GM12878 (cell line): ENCODE results near the gene SLC9A8.

Experiments
- POLR2AphosphoS5 ChIP-seq: IDR thresholded peaks from 2 replicates; pipeline ENCODE4 v1.6.1; 2011; ENCODE audit warnings: mild to moderate bottlenecking, low read length, inconsistent platforms
- SIN3A ChIP-seq: IDR thresholded peaks from 2 replicates; pipeline ENCODE4 v1.6.1; 2012; ENCODE audit warnings: low read depth, low read length, improper control_type of control experiment
- ZNF274 ChIP-seq: IDR thresholded peaks from one replicate; pipeline ENCODE4 v1.8.0; 2011; ENCODE audit not compliant: insufficient read length, insufficient read depth

DNA sequence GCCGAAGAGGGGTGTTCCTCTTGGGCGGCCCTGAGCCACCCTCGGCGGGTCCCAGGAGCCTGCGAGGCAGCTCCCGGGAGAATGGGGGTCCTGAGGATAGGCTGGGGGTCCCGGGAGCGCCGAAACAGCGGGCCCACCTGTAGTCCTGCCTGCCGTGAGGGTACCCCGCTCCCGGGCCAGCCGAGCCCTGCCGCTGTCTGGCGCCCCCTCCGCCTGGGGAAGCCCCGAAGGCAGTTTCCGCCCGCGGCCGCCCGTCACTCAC is 102.4 kb downstream of the SLC9A8 start:
- TF ChIP-seq SIN3A (no peak; the same call in 1 of the 2 replicates), POLR2AphosphoS5 (no peak), ZNF274 (no peak)
